ENCODE measurements around the gene OIT3. TPM values are rescaled to one million over a fixed set of nuclear protein-coding genes. Genes with fewer than 3 reads are reported as not detected.

OIT3 gene
- polyA plus RNA-seq (ENCODE audit: insufficient read length), result 3.0 TPM
- long read RNA-seq, donor 1, partial matches to known transcripts, result 0 of 3 reads
- long read RNA-seq, donor 1, other reads (novel, unspliced or antisense), result 0 of 3 reads
- long read RNA-seq, donor 2, result 0 reads
- long read RNA-seq, donor 3, result 0 reads
- long read RNA-seq, donor 4, result 0 reads
- long read RNA-seq, donor 5, partial matches to known transcripts, result 0 of 1 reads
- long read RNA-seq, donor 5, other reads (novel, unspliced or antisense), result 0 of 1 reads
- long read RNA-seq, donor 6, result 0 reads
- long read RNA-seq, donor 7, result 0 reads
- long read RNA-seq, donor 8, result 0 reads

DNA sequence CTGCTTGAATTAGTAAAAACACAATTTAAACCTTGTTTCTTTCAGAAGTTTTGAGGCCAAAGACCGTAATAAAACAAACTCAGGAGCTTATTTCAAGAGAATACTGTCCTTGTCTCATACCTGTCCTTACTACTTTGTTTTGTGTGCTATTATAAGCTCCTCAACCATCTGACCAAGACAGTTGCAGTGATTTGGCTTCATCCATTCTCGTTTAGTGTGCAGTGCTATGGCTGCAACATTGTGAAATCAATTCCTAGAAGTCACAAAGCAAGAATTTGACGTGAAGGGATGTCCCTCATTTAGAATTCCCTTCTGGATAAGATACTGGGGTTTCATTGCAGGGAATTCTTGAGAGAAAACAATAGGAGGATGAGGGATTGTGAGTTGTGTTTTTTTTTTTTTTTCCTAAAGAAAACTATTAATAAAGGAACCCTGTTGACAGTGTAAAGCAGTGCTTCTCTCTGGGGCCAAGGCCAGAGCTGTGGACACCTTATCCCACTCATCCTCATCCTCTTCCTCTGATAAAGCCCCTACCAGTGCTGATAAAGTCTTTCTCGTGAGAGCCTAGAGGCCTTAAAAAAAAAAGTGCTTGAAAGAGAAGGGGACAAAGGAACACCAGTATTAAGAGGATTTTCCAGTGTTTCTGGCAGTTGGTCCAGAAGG is at the start of gene OIT3:
Gene OIT3, plus strand, starts transcription at position 604 of the 663 bp plus-strand sequence. CDS start 60 bp downstream, outside the sequence.
- no peak for DNase-seq

DNA sequence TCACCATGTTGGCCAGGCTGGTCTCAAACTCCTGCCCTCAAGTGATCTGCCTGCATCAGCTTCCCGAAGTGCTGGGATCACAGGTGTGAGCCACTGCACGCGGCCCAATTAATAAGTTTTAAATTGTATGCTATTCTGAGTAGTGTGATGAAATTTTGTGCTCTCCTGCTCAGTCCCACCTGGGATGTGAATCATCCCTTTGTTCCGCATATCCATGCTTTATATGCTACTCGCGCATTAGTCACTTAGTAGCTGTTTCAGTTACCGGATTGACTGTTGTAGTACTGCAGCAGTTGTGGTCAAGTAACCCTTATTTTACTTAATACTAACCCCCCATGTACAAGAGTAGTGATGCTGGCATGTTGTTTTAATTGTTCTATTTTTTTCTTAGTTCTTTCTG is 47.3 kb upstream of the OIT3 start:
- no peak for DNase-seq

GRCh38 chr10:72847681-72848080 is 45.9 kb upstream of the OIT3 start:
- DNase-seq, result no peak

GRCh38 chr10:72850861-72851260 is 42.7 kb upstream of the OIT3 start:
- no peak for DNase-seq

DNA sequence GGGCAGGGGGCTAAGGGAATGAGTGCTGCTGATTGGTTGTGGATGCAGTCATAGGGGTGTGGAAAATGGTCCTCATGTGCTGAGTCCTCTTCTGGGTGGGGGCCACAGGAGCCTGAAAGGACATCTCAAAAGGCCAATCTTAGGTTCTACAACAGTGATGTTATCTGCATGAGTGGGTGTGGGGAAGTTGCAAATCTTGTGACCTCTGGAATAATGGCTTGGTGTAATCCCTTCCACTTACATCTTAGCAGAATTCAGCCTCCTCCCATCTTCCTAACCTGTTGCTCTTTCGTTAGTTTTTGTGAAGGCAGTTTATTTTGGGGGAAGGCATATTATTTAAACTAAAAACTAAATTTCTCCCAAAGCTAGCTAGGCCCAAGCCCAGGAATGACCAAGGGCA is 42.0 kb upstream of the OIT3 start:
- DNase-seq, result no peak

DNA sequence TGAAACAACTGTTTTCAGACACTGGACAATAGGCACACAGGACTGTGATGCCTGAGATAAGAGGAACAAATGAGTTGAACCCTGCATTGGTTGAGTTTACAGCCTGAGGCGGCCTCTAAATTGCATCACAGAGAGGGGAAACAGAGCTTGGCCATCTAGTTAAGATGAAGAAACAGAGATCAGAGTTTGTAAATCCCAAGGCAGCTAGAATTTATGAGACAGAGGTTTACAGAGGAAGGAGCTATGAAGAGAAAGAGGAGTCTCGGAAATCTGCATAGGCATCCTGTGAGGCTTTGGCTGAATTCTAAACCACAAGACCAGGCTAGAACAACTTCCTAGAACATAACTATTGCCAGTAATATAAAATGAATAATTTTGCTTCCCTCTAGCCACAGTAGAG is 41.0 kb upstream of the OIT3 start:
- no peak for DNase-seq

- DNase-seq, result no peak
Measured at GRCh38 chr10:72855129-72855528, 38.4 kb upstream of the OIT3 start.

DNA sequence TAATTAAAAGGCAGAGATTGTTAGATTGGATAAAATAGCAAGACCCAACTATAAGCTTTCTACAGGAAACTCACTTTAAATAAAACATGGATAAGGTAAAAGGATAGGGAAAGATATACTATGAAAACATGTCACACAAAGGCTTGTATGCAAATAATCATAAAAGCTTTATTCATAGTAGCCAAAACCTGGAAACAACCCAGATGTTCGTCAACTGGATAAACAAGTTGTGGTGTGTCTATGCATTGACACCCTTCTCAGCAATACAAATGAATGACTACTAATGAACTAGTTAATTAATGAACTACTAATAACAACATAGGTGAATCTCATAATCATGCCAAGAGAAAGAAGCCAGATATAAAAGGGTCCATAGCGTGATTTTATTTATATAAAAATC is 37.7 kb upstream of the OIT3 start:
- DNase-seq, result no peak

GRCh38 chr10:72858067-72858466 is 35.5 kb upstream of the OIT3 start:
- DNase-seq, result no peak

GRCh38 chr10:72862957-72863356 is 30.6 kb upstream of the OIT3 start:
- no peak for DNase-seq

DNA sequence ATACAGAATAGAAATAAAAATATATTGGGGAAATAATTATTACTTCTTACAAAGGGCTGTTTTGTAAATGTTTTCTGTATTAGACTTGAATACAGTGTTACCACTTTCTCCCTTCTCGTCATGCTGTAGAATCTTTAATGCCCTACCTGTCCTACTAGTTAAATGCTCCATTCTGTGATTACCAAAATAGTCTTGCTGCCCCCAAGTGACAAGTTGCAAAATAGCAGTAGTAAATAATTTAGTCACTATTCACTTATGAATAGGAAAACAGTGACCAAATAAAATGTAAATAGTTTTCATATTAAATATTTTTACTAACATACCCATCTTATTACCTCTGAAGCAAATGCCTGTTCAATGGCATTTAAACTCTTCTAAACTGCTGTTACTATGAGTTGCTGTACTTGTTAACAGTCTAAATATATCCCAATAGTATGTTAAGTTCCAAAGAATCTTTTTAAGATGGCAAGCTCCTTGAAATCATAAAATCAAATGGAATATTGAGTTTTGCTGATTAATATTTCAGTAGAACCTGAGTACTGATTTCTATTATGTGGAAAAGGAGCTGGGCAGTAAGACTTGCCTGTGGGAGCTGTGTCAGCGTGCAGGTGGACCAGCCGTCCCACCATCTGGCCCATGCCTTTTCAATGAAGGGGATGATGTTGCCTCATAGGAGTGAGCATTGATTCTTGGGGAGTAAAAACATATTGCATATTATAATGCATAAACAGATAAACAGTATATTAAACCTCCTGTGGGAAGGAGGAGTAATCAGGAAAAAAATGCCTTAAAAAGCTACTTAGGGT is 18.1 kb upstream of the OIT3 start:
- peak; percentile 39 for DNase-seq

GRCh38 chr10:72879245-72879644 is 14.3 kb upstream of the OIT3 start:
- DNase-seq, result no peak

DNA sequence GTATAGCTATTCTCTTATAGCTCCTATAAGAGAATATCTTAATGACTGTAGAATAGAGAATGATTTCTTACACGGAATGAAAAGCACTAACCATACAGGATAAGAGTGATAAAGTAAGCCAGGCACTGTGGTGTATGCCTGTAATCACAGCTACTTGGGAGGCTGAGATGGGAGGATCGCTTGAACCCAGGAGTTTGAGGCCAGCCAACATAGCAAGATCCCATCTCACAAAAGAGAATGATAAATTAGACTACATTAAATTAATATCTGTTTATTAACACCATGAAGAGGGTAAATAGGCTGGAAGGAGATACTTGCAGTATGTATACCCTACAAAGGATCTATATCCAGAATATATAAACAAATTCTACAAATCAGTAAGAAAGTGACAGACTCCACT is 12.2 kb upstream of the OIT3 start:
- no peak for DNase-seq

DNA sequence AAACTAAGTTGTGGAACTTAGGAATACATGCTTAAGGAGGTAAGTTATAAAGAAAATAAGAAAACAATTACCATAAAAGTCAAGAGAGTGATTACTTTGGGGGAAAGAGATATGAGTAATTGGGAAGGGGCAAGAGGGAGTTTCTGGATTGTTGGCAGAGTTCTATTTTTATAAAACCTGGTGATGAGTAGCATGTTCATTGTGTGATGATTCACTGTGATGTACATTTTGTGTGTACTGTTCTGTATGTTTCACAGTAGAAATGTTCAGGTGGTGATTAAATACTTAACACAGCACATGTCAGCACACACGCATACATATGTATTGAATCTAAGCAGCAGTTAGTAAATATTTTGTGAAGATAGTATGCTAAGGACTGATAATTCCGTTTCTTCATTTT is 9.7 kb upstream of the OIT3 start:
- no peak for DNase-seq

DNA sequence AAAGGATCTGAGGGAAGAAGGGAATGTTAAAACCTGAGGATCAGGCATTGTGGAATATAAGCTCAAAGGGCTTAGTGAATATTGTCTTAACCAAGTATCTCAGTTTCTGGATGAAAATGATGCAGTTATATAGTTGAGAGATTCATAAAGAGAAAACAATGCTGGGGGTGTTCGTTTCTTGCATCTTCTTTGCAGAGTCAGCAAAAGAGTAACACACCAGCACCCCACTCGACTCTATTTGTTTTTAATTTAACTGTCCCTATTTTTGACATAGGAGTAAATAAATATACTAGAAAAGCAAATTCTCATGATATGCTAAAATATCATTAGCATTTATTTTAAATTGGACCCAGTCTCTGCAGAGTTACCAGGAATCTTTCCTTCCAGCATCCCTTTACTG is 7.6 kb upstream of the OIT3 start:
- DNase-seq, result no peak

DNA sequence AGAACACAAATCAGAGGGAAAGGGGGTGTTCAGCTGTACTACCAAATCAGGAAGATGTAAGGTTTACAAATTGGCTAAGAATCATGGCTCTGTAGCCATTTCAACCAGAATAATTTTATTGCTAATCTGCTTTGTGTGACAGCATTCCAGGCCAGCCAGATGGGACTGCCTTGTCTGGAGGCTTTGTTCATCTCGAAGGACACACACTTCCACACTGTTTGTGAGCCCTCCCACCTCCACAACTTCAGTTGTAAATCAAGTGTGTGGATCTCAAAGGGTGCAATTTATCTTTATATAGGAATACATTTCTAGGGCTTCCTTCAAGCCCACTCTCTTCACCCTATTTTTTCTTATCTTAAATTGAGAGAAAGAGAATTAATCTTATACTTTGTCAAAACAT is 6.9 kb upstream of the OIT3 start:
- no peak for DNase-seq

DNA sequence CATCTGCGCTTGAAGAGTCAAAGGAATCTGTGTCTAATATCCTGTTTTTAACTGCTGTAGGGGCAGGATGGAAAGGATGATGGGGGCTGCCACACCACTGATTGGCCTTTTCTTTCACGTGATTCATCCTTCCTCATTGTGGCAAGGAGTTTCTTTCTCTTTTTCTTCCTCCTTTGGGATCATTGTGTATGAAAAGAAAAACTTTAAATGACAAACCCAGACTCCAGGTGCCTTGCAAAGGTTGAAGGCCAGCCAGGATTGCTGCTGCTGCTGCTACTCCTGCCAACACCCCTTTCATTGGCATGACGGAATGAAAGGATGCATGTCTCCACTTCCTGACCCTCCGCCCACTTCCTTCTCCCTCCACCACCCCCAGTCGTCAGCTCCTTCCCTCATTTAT is 6.5 kb upstream of the OIT3 start:
- no peak for DNase-seq

GRCh38 chr10:72888151-72888638 is 5.3 kb upstream of the OIT3 start:
- no peak for DNase-seq

- DNase-seq, result no peak
Measured at GRCh38 chr10:72889391-72889831, 4.1 kb upstream of the OIT3 start.

DNA sequence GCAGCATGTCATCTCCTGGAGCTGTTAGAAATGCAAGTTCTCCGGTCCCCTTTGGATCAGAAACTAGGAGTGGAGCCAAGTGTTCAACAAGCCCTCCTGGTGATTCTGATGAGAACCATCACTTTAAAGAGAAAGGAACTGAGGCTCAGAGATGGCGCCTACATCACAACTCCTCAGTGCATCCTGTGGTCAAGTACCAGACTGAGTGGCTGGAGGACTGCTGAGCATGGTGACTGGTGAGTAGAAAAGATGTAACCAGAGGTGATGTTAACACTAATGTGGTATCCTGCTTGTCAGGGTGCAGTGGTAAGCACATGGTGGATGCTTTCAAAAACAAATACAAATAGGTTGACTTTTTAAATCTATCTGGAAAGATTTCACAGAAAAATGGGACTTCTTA is 3.5 kb upstream of the OIT3 start:
- no peak for DNase-seq

DNA sequence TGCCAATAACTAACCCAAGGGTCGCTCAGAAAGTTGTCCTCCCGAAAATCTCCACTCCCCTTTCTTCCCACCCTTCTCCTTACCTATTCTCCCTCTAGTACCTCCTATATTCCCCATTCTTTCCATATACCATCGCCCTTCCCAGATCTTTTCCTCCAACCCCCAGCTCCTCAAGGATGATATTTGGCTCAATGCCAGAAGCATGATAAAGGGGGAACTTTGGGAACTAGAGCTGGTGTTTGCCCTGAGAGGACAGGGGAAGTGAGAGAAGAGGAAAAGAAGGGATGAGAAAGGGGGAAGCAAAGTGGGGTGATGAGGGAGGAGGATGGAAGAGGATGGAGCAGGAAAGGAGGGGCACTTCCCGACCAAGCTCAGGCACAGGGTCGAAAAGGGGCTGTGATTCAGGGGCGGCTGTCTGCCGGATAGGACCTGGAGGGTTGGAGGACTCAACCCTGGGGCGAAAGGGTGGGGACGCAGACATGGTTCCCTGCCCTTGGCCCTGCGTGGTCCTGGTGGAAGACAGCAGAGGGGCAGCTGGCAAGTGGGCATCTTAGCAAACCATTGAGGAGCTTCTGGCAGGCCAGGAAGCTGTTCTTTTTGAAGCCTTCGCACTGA is 1.8 kb downstream of the OIT3 start:
- no peak for DNase-seq

DNA sequence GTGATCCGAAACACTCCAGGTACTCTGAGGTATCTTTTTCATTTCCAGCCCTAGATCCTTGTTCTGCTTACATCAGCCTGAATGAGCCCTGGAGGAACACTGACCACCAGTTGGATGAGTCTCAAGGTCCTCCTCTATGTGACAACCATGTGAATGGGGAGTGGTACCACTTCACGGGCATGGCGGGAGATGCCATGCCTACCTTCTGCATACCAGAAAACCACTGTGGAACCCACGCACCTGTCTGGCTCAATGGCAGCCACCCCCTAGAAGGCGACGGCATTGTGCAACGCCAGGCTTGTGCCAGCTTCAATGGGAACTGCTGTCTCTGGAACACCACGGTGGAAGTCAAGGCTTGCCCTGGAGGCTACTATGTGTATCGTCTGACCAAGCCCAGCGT is 5.1 kb downstream of the OIT3 start:
- no peak for DNase-seq

DNA sequence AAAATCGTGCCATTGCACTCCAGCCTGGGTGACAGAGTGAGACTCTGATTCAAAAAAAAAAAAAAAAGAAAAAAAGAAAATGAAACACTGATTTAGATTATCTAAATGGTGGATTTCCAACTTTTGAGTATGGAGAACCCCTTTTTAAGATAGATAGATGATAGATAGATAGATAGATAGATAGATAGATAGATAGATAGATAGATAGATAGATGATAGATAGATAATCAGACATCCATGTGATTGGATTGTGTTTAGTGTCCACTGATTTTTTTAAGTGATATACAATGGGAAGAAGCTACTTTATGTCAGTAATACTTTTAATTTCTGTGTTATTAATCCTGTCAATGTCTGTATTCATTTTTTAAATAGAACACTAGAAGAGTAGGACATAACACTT is 6.0 kb downstream of the OIT3 start:
- no peak for DNase-seq
